Muscle layer of colon (tissue), 2 donors: ENCODE results near the gene HSPG2.
"Not testable (repeated sequence)": the region's sequence is repeated elsewhere in the genome, so short reads cannot be mapped to it uniquely, and the experiment has no call there.

Source experiments
- H3K27ac ChIP-seq: one replicate; pipeline ENCODE4 v1.7.0; 2013; ENCODE audit warnings: low read depth, mild to moderate bottlenecking, low read length, moderate library complexity
- H3K27me3 ChIP-seq, 2 donors: one replicate each; pipeline ENCODE4 v1.7.0; 2013; ENCODE audit warnings: low read length in 2 of 2, mild to moderate bottlenecking in 2 of 2; ENCODE audit not compliant: insufficient read depth in 2 of 2, control insufficient read depth in 1 of 2
- H3K36me3 ChIP-seq: one replicate; pipeline ENCODE4 v1.7.0; 2013; ENCODE audit warnings: mild to moderate bottlenecking, low read length; ENCODE audit not compliant: insufficient read depth
- H3K4me1 ChIP-seq: one replicate; pipeline ENCODE4 v1.7.0; 2013; ENCODE audit warnings: mild to moderate bottlenecking, low read length; ENCODE audit not compliant: insufficient read depth
- H3K4me3 ChIP-seq, 2 donors: one replicate each; pipeline ENCODE4 v1.7.0; 2013; ENCODE audit warnings: low read length in 2 of 2, low read depth in 1 of 2, mild to moderate bottlenecking in 1 of 2, moderate library complexity in 1 of 2
- H3K9ac ChIP-seq: one replicate; pipeline ENCODE4 v1.7.0; 2013; ENCODE audit warnings: low read length
- H3K9me3 ChIP-seq: one replicate; pipeline ENCODE4 v1.7.0; 2013; ENCODE audit warnings: mild to moderate bottlenecking, low read length
- donor health status: abdominal sarcoma.
- donor health status: Adenocarcinoma of cecum.

HSPG2 gene

GRCh38 chr1:21826694-21827093 lies 110.4 kb downstream of the HSPG2 start:
- H3K9ac ChIP-seq, H3K27ac ChIP-seq, H3K9me3 ChIP-seq, H3K4me3 ChIP-seq, H3K4me1 ChIP-seq, H3K27me3 ChIP-seq: not testable (repeated sequence)
- peaks cover 84% of the 10 kb centered on the region for H3K36me3 ChIP-seq

- Histone ChIP-seq H3K9ac (no peak overlapping the region), H3K4me3 (no peak overlapping the region), H3K9me3 (no peaks in the 10 kb centered on the region), H3K36me3 (peaks cover 76% of the 10 kb centered on the region), H3K27ac (no peak overlapping the region), H3K27me3 (no peaks in the 10 kb centered on the region), H3K4me1 (no peaks in the 10 kb centered on the region)
These were observed 111.7 kb downstream of the HSPG2 start for GRCh38 chr1:21825393-21825792.

- H3K9me3 ChIP-seq, result no peaks in the 10 kb centered on the region
- no peaks in the 10 kb centered on the region for H3K27me3 ChIP-seq
- no peaks in the 10 kb centered on the region for H3K4me1 ChIP-seq
- peaks cover 72% of the 10 kb centered on the region for H3K36me3 ChIP-seq
- no peak overlapping the region for H3K9ac ChIP-seq
- H3K4me3 ChIP-seq, result no peak overlapping the region
- H3K27ac ChIP-seq, result no peak overlapping the region
These were observed 112.2 kb downstream of the HSPG2 start for GRCh38 chr1:21824926-21825325.

DNA sequence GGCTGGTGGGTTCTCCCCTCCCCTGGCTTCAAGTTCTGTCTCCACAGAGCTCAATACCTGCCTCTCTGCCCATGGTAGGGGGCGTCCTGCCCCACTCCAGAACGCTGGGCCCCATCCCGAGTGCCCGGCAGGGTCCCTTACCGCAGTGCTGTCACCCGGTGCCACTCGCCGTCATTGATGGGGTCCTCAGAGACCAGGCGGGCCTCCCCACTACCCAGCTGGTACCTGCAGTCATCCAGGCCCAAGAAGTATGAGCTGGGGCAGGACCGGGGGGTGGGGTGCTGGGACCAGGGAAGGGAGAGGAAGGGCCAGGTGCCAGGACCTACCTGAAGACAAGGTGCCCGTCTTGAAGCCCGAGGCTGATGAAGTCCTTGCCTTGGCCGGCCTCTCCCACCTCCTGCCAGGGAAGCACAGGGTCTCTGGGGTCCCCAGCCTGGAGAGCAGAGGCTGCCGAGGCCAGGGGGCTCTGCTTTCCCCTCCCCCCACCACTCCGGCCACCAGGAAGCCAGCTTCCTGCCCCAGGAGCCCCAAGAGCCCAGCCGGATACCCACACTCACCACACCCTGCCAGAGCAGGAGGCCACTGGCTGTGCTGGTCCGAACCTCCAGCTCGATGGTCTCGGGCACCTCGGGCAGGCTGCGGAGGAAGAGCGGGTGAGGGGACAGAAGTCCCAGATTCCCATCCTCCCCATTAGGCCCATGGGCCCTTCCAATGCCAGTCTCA lies 113.0 kb downstream of the HSPG2 start:
- no peak overlapping the region for H3K9ac ChIP-seq
- no peak overlapping the region for H3K4me3 ChIP-seq
- H3K27me3 ChIP-seq, result no peaks in the 10 kb centered on the region
- H3K36me3 ChIP-seq, result peaks cover 64% of the 10 kb centered on the region
- H3K4me1 ChIP-seq, result no peaks in the 10 kb centered on the region
- H3K9me3 ChIP-seq, result no peaks in the 10 kb centered on the region
- no peak overlapping the region for H3K27ac ChIP-seq

GRCh38 chr1:21823206-21823979 lies 113.7 kb downstream of the HSPG2 start:
- H3K4me3 ChIP-seq, result no peak overlapping the region
- no peaks in the 10 kb centered on the region for H3K9me3 ChIP-seq
- no peaks in the 10 kb centered on the region for H3K27me3 ChIP-seq
- no peak overlapping the region for H3K9ac ChIP-seq
- no peak overlapping the region for H3K27ac ChIP-seq
- H3K36me3 ChIP-seq, result peaks cover 57% of the 10 kb centered on the region
- H3K4me1 ChIP-seq, result no peaks in the 10 kb centered on the region

DNA sequence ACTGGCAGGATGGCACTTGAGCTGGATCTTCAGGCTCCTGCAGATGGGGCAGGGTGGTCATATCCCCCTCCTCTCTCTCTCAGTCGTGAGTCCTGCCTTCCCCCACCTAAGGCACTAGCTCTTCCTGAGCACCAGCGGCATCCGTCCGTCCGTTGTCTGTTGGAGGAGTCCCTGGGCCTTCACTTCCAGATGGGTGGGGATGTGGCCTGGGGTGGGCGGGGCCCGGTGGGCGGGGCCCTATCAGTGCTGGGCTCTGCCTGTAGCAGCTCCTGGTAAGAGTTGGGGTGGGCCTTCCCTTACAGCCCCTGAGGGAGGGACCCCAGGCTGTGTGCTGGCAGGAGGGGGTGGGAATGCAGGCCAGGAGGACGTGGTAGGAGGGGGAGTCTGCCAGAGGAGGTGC lies 114.8 kb downstream of the HSPG2 start:
- no peaks in the 10 kb centered on the region for H3K9me3 ChIP-seq
- H3K9ac ChIP-seq, result no peak overlapping the region
- H3K36me3 ChIP-seq, result peaks cover 46% of the 10 kb centered on the region
- H3K4me3 ChIP-seq, result no peak overlapping the region
- H3K27ac ChIP-seq, result no peak overlapping the region
- H3K27me3 ChIP-seq, result no peaks in the 10 kb centered on the region
- no peaks in the 10 kb centered on the region for H3K4me1 ChIP-seq

DNA sequence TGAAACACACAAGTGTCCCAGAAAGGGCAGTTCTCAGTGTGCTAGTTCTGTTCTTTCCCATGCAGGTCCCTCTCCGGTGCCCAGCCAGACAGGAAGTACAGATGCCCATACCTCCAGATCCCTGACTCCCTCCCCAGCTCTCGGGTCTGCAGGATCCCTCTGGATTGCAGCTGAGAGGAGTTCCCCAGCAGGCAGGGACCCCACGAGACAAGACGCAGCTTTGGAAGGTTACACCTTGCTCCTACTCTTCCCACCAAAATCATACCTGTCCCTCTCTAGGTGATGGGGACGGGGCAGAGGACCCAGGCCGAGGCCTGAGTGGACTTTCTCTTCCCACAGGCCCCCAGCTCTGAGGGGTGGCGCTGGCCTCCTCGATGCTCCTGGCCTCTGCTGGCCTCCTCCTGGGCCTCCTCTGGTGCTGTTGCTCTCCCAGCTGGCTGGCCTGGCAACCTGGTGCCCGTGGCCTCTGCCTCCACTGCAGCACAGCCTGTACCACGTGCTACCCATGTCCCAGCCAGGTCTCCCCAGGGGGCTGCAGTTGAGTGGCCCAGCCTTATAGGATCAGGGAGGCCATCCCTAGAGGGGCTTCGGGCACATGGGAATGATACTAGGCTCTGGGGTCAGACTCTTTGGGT lies 115.6 kb downstream of the HSPG2 start:
- Histone ChIP-seq H3K27me3 (no peaks in the 10 kb centered on the region), H3K27ac (no peak overlapping the region)

DNA sequence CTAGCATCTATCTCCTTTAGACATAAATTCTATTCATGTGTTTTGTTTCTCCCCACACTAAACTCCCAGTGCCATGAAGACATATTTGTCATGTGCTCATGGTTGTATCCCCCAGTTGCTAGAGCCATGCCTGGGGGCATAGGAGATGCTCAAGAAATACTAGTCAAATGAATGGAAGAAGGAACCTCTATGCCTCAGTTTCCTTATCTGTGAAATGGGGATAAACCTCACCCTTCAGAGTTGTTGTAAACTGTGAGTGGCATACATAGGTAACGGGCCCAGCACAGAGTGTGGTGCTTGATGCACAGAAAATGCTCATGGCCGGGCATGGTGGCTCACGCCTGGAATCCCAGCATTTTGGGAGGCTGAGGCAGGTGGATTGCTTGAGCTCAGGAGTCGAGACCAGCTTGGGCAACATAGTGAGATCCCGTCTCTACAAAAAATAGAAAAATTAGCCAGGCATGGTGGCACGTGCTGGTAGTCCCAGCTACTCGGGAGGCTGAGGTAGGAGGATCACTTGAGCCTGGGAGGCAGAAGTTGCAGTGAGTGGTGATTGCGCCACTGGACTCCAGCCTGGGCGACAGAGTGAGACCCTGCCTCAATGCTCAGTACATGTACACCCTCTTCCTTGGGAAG lies 116.4 kb downstream of the HSPG2 start:
- Histone ChIP-seq H3K27me3 (no peaks in the 10 kb centered on the region), H3K36me3 (peaks cover 31% of the 10 kb centered on the region)

More for the DNA sequence above, 115.6 kb downstream of the HSPG2 start:
- Histone ChIP-seq H3K36me3 (peaks cover 38% of the 10 kb centered on the region), H3K9ac (no peak overlapping the region), H3K9me3 (no peaks in the 10 kb centered on the region), H3K4me3 (no peak overlapping the region), H3K4me1 (no peaks in the 10 kb centered on the region)

DNA sequence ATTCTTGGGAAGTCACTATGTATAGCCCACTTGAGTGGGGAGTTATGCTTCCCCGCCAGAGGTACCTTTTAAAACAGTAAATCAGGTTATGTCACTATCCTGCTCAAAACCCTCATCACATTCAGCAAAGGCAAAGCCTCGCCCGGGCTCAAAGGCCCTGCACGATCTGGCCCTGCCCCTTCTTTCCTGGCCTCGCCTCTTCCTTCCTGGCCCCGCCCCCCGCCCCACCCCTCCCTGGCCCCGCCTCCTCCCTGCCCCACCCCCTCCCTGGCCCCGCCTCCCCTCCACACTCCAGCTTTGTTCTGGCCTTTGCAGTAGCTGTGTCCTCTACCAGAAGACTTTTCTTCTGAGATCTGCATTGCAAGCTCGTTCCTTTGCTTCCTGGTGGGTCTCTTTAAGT lies 118.5 kb downstream of the HSPG2 start:
- Histone ChIP-seq H3K9me3 (no peaks in the 10 kb centered on the region), H3K4me3 (no peak overlapping the region), H3K9ac (no peak overlapping the region), H3K4me1 (no peaks in the 10 kb centered on the region), H3K27ac (no peak overlapping the region), H3K36me3 (peaks cover 13% of the 10 kb centered on the region), H3K27me3 (peaks cover 0 to 8% of the 10 kb centered on the region in 2 donors)

More for the DNA sequence above, 116.4 kb downstream of the HSPG2 start:
- Histone ChIP-seq H3K4me3 (no peak overlapping the region), H3K9ac (no peak overlapping the region), H3K4me1 (no peaks in the 10 kb centered on the region), H3K9me3 (no peaks in the 10 kb centered on the region), H3K27ac (no peak overlapping the region)

DNA sequence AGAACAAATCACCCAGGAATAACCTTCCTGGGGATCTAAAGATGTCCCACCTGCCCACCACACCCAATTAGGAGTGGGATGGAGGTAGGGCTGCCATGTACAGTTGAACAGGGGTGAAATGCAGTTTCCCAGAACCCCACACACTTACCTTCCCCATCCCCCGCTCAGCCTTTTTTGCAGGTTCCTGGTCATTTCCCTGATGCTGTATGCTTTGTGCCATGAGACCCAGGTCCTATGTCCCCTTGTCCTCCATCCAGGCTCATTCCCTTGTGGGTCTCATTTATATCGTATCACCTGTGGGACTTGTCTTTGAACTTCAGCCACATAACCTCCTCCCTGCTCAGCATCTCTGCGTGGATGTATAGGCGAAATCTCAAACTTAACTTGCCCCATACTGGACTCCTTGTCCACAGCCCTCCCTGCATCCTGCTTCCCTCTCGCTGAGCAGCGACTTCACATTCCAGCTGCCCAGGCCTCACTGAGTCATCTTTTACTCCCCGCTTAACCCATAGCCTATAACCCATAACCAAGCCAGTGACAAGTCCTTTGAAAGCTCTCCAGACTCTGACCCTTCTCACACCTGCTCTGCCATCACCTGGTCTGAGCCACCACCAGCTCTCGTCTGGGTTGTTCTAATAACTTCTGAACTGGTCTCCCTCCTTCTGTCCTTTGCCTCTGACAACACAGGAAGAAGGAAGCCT lies 120.4 kb downstream of the HSPG2 start:
- H3K4me3 ChIP-seq, result no peak overlapping the region
- H3K36me3 ChIP-seq, result peaks cover 5% of the 10 kb centered on the region
- H3K27ac ChIP-seq, result no peak overlapping the region

More for the DNA sequence above, 120.4 kb downstream of the HSPG2 start:
- Histone ChIP-seq H3K4me1 (no peaks in the 10 kb centered on the region), H3K27me3 (peaks cover 4 to 8% of the 10 kb centered on the region in 2 donors), H3K9me3 (no peaks in the 10 kb centered on the region), H3K9ac (no peak overlapping the region)
